RWPE1 (cell line): Measurements from ENCODE around the gene POU6F2.

Experiments
- CTCF ChIA-PET: fragments of 350-600 bp; sonication (Branson Sonifier 250); formaldehyde crosslinking; extraction: SDS; loops from one replicate; lab custom pipeline; 2021; lab: Yijun Ruan, JAX
- POLR2A ChIA-PET: fragments of 400-600 bp; formaldehyde crosslinking; extraction: SDS; loops from one replicate; lab custom pipeline; 2020; ENCODE audit warnings: antibody characterized with exemption; ENCODE audit not compliant: low non-redundant PET; lab: Yijun Ruan, JAX
- DNase-seq: peaks from one replicate; pipeline ENCODE4 v3.0.0; 2012; ENCODE audit warnings: low spot score
- H3K27ac ChIP-seq: fragments of 450-650 bp; 2 replicates; pipeline ENCODE4 v1.5.1; 2017
- CTCF ChIP-seq: fragments of 450-650 bp; conservative IDR thresholded peaks from 2 replicates; pipeline ENCODE4 v1.5.1; 2017; ENCODE audit warnings: low read depth, mild to moderate bottlenecking

Gene POU6F2

GRCh38 chr7:39168403-39169098 is 190.8 kb downstream of the POU6F2 start:
- ChIA-PET POLR2A (no interaction called here), CTCF (no interaction called here)
- no peak for DNase-seq
- no peak for TF ChIP-seq CTCF
- H3K27ac ChIP-seq, result no peak overlapping the region

- CTCF ChIA-PET, result no interaction called here
- H3K27ac ChIP-seq, result no peak overlapping the region
- POLR2A ChIA-PET, result no interaction called here
Observed at GRCh38 chr7:39172137-39172536, 194.4 kb downstream of the POU6F2 start.

GRCh38 chr7:39181398-39181797 is 203.7 kb downstream of the POU6F2 start:
- ChIA-PET POLR2A (no interaction called here), CTCF (interaction anchor here (0.5 kb wide), 1 partner anchor 11 kb away, joined by 4 read pairs; no protein-coding TSS in a partner anchor)
- H3K27ac ChIP-seq, result no peak overlapping the region
- no peak for DNase-seq
- TF ChIP-seq CTCF, result no peak

More at GRCh38 chr7:39172137-39172536, 194.4 kb downstream of the POU6F2 start:
- peak; percentile 45 for DNase-seq
- no peak for TF ChIP-seq CTCF

GRCh38 chr7:39183796-39184195 is 206.1 kb downstream of the POU6F2 start:
- CTCF ChIA-PET, result no interaction called here
- POLR2A ChIA-PET, result no interaction called here
- DNase-seq, result no peak
- H3K27ac ChIP-seq, result no peak overlapping the region
- no peak for TF ChIP-seq CTCF

GRCh38 chr7:39184391-39184790 is 206.7 kb downstream of the POU6F2 start:
- no peak for DNase-seq

GRCh38 chr7:39186131-39186530 is 208.4 kb downstream of the POU6F2 start:
- no peak for DNase-seq
- CTCF ChIA-PET, result no interaction called here
- TF ChIP-seq CTCF, result no peak
- POLR2A ChIA-PET, result no interaction called here
- H3K27ac ChIP-seq, result no peak overlapping the region

More at GRCh38 chr7:39184391-39184790, 206.7 kb downstream of the POU6F2 start:
- ChIA-PET CTCF (no interaction called here), POLR2A (no interaction called here)
- H3K27ac ChIP-seq, result no peak overlapping the region
- TF ChIP-seq CTCF, result no peak
